ENCODE results near the gene KEL.
A peak's percentile ranks its signal among the peaks of the same experiment; 100 is the strongest.

KEL gene

GRCh38 chr7:142960955-142961512 lies 1.1 kb downstream of the KEL start:
- no peak for DNase-seq

- DNase-seq = no peak
Observed at GRCh38 chr7:142959202-142959601, 3.0 kb downstream of the KEL start.

GRCh38 chr7:142957723-142958122 lies 4.4 kb downstream of the KEL start:
- DNase-seq = no peak

- no peak for DNase-seq
Observed at GRCh38 chr7:142956951-142957623, 5.1 kb downstream of the KEL start.

- DNase-seq = no peak
Observed at GRCh38 chr7:142954680-142955268, 7.4 kb downstream of the KEL start.

DNA sequence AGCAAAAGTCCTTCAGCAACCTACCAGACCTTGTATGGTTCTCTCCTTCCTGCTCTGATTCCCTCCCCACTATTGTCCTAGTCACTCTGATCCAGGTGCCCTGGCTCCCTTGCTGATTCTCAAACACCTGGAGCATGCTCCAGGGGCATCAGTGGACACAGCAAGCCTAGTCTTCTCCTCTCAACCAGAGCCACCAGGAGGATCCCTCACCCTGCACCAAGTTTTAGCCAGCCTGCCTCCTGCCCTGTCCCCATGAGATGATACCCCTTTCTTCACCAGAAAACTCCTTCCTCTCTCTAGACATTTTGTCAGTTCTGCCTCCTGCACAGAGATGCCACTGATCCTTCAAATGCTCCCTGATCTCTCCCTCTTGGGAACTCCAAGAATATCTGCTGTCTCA lies 11.9 kb downstream of the KEL start:
- no peak for DNase-seq

DNA sequence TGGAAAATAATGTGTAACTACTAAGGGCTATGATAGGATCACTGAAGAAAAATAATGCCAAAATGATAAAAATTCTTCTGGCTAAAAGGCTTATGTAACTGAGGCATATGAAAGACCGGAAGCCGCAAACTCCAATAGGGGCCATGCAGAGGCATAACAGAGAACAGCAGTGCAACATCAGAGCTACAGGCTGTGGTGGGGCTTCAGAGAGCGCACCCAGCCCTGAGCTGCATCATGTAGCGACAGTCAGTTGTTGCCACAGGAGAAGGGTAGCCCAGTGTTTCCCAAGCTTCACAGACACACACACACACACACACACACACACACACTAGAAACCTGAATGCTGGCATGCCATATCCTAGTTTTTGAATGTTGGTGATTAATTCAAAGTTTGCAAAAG lies 13.6 kb downstream of the KEL start:
- DNase-seq = no peak

- DNase-seq = no peak
Observed at GRCh38 chr7:142945001-142945400, 17.2 kb downstream of the KEL start.

DNA sequence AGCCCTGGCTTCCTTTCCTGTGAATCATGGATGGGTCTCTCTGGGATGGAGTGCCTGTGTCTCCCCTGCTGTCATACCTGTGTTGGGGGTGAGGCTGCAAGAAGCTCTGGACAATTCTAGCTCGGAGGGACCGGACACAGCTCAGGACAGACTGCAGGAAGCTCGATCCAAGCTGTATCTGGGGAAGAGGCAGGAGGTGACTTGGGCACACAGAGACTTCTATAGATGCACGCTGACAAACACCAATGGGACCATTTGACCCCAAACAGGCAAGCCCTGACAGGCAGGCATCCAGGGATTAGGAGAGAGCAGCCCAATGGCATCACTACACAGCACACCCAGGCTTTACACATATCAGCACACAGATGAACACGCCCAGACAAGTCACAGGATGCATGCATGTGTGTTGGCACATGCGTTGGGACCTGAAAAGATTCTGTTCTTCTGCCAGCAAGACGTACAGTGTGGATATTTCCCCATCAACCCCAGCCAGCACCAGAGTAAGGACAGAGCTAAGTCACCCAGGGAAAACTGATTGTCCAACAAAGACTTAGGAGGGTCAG lies 18.4 kb downstream of the KEL start:
- no peak for DNase-seq

- no peak for DNase-seq
Observed at GRCh38 chr7:142942746-142943145, 19.4 kb downstream of the KEL start.

GRCh38 chr7:142941541-142941940 lies 20.6 kb downstream of the KEL start:
- DNase-seq = no peak

GRCh38 chr7:142940966-142941535 lies 21.1 kb downstream of the KEL start:
- DNase-seq = no peak

GRCh38 chr7:142939226-142939910 lies 22.8 kb downstream of the KEL start, which contains the start of gene LLCFC1:
LLCFC1 (plus strand) TSS chr7:142939484; CDS start chr7:142939622, 138 bp downstream.
- DNase-seq = no peak

DNA sequence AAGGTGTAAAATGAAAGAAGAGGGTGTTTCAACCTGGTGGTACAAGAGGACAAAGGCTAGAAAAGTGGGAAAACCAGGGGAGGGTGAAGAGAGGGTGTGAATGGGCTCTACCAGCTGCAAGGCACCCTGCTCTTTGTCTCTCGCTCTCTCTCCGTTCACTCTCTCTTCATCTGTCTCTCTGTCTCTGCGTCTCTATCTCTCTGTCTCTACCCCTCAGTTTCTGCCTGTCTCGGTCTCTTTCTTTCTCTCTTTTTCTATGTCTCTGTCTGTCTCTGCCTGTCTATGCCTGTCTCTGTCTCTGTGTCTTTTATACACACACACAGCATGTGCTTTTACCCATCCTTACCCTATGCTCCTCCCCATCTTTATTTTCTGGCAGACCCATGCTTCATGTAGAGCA lies 23.6 kb downstream of the KEL start:
- DNase-seq = no peak

DNA sequence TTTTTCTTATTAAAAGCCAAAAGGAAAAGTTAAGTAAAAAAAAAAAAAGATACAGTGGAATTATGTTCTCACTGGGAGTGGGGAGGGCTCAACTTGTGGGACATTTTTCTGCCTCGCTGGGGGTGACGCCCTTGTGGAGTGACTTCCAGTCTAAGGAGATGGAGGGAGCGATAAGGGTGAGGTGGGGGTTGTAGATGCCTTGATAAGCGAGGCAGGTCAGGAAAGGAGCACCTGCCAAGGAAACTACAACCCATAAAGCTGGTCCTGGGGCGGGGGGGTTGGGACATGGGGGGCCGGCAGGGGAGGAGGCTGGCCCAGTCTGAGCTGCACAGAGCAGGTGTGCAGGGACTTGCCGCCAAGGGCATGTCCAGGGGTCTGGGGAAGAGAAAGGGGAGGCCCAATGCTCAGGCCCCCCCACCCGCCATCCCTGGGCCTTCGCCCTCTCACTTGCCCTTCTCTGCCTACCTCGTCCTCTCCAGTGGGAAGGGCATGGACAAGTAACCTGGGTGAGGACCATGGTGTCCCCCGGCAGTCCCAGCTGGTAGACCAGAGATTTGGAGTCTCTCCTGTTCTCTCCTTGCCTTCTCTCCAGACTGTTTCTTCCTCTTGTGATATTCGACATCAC lies 26.1 kb downstream of the KEL start:
- DNase-seq = no peak

- DNase-seq = no peak
Observed at GRCh38 chr7:142934056-142934455, 28.1 kb downstream of the KEL start.

GRCh38 chr7:142933624-142934023 lies 28.5 kb downstream of the KEL start, which contains the start of gene TRPV5:
TRPV5 (minus strand) TSS chr7:142933746; CDS start chr7:142933459, 287 bp downstream.
- no peak for DNase-seq

- no peak for DNase-seq
Observed at GRCh38 chr7:142933092-142933475, 29.1 kb downstream of the KEL start.

- no peak for DNase-seq
Observed at GRCh38 chr7:142932386-142933091, 29.6 kb downstream of the KEL start.

GRCh38 chr7:142930126-142930730 lies 31.9 kb downstream of the KEL start:
- DNase-seq = peak; percentile 42

DNA sequence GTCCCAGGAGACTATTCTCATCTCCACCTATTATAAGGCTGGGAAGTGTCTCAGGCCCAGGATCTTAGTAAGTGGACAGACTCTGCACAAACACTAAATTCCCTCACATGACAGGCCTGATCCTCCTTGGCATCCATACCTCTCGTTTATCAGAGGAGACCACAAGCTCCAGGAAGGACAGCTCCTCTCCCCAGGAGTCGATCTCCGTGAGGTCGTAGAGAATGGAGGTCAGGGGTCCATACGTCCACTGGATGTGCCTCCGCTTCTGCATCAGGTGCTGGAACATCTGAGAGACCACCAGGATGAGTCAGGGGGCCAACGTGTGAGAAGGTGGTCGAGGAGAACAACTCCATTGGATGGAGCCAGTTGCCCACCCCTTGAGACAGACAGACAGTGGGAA lies 34.2 kb downstream of the KEL start:
- DNase-seq = peak; percentile 12
